OCI-LY1 (cell line): ENCODE results near the gene PGBD5.

ENCODE experiments used
- CTCF ChIP-seq: fragments of 200-600 bp; sonication (generic), shearing (Covaris generic); IDR thresholded peaks from 2 replicates; pipeline ENCODE4 v1.5.1; 2017; ENCODE audit warnings: mild to moderate bottlenecking, antibody characterized with exemption, low read length, moderate library complexity, mixed read lengths
- EZH2 ChIP-seq: fragments of 200-600 bp; sonication (generic), shearing (Covaris generic); IDR thresholded peaks from 2 replicates; pipeline ENCODE4 v1.8.0; 2017; ENCODE audit warnings: borderline replicate concordance, mixed run types, mild to moderate bottlenecking, antibody characterized with exemption, low read length, moderate library complexity, mixed read lengths

- TF ChIP-seq EZH2 = no peak
- no peak for TF ChIP-seq CTCF
Observed at GRCh38 chr1:230376296-230376695, 49.8 kb downstream of the PGBD5 start.
